Panc1 (cell line): ENCODE data around the gene TMCO6.

ENCODE experiments used
- POLR2AphosphoS5 ChIP-seq: IDR thresholded peaks from 2 replicates; pipeline ENCODE4 v1.6.1; 2012; ENCODE audit warnings: mild to moderate bottlenecking, low read depth, low read length, moderate library complexity
- SIN3A ChIP-seq: IDR thresholded peaks from 2 replicates; pipeline ENCODE4 v1.6.1; 2012; ENCODE audit warnings: low read depth, mild to moderate bottlenecking, low read length, moderate library complexity, borderline replicate concordance; ENCODE audit not compliant: insufficient read depth
- TF ChIP-seq, protein P1 (sequence below): fragments of 450-650 bp; IDR thresholded peaks from 2 replicates; pipeline ENCODE4 v1.5.1; 2017; ENCODE audit warnings: mild to moderate bottlenecking
- TF ChIP-seq, protein P2 (sequence below), 2 experiments: IDR thresholded peaks; 2 replicates each; pipeline ENCODE4 v1.6.1; 2011 to 2012; ENCODE audit warnings: low read depth in 2 of 2, control low read depth in 1 of 2, low read length in 1 of 2, mild to moderate bottlenecking in 1 of 2, moderate library complexity in 1 of 2; ENCODE audit not compliant: insufficient read depth in 1 of 2

DNA sequence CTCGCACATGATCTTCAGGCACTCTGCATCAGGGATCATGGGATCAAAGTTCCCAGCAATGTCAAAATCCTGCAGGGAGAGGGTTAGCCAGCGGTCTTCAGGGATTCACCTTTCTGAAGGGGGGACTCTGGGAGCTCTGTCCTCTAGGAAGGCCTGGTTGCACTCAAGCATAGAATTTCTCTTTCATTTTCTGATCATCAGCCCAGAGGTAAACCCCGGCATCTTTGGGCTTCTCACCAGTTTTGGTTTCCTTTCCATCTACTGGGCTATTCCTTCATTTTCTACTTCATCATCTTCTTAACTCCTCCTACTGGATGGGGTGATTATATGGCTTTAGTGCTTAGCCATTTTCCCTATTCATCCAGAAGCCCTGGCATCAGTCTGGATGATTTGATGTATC lies 38.7 kb downstream of the TMCO6 start:
- TF ChIP-seq, protein P1, sequence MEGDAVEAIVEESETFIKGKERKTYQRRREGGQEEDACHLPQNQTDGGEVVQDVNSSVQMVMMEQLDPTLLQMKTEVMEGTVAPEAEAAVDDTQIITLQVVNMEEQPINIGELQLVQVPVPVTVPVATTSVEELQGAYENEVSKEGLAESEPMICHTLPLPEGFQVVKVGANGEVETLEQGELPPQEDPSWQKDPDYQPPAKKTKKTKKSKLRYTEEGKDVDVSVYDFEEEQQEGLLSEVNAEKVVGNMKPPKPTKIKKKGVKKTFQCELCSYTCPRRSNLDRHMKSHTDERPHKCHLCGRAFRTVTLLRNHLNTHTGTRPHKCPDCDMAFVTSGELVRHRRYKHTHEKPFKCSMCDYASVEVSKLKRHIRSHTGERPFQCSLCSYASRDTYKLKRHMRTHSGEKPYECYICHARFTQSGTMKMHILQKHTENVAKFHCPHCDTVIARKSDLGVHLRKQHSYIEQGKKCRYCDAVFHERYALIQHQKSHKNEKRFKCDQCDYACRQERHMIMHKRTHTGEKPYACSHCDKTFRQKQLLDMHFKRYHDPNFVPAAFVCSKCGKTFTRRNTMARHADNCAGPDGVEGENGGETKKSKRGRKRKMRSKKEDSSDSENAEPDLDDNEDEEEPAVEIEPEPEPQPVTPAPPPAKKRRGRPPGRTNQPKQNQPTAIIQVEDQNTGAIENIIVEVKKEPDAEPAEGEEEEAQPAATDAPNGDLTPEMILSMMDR, result no peak
- TF ChIP-seq, protein P2, sequence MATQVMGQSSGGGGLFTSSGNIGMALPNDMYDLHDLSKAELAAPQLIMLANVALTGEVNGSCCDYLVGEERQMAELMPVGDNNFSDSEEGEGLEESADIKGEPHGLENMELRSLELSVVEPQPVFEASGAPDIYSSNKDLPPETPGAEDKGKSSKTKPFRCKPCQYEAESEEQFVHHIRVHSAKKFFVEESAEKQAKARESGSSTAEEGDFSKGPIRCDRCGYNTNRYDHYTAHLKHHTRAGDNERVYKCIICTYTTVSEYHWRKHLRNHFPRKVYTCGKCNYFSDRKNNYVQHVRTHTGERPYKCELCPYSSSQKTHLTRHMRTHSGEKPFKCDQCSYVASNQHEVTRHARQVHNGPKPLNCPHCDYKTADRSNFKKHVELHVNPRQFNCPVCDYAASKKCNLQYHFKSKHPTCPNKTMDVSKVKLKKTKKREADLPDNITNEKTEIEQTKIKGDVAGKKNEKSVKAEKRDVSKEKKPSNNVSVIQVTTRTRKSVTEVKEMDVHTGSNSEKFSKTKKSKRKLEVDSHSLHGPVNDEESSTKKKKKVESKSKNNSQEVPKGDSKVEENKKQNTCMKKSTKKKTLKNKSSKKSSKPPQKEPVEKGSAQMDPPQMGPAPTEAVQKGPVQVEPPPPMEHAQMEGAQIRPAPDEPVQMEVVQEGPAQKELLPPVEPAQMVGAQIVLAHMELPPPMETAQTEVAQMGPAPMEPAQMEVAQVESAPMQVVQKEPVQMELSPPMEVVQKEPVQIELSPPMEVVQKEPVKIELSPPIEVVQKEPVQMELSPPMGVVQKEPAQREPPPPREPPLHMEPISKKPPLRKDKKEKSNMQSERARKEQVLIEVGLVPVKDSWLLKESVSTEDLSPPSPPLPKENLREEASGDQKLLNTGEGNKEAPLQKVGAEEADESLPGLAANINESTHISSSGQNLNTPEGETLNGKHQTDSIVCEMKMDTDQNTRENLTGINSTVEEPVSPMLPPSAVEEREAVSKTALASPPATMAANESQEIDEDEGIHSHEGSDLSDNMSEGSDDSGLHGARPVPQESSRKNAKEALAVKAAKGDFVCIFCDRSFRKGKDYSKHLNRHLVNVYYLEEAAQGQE (IDR thresholded peaks at IDR 0.05; ENCODE audit: insufficient read depth in 1 of 2, low read depth in 2 of 2, low read length in 1 of 2), result no peak
- TF ChIP-seq POLR2AphosphoS5, result no peak
- TF ChIP-seq SIN3A, result no peak
